Posterior cingulate gyrus (tissue), 11 donors: ENCODE measurements around the gene MAPT.

Experiments
- DNase-seq, 10 donors: peaks; one replicate each; pipeline versions ENCODE4 v3.0.0 to v3.0.0-alpha.2; 2020 to 2021; ENCODE audit warnings: mixed read lengths in 3 of 10
- intact Hi-C: fragments of 100-400 bp; cut with DNase I; formaldehyde crosslinking; loops from one replicate; pipeline ENCODE4 v1.15.1; 2023

The MAPT gene

DNA sequence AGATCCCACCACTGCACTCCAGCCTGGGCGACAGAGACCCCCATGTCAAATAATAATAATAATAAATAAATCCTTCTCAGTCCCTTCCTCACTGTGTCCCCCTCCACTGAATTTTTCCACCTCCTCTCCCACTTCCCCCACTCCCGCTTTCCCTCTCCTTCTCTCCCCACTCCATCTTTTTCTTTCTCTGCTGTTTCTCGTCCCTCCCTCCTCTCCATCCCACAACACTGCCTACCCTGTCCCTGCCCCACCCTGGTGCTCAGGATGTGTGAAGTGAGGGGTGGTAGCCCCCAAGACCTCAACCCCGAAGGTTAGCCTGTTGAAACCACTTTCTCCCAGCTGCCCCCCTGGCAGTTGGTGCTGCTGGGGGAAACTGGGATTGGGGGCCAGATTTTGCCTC, 70.3 kb downstream of the MAPT start:
- no peak for DNase-seq
- intact Hi-C loops, result no loop called here

DNA sequence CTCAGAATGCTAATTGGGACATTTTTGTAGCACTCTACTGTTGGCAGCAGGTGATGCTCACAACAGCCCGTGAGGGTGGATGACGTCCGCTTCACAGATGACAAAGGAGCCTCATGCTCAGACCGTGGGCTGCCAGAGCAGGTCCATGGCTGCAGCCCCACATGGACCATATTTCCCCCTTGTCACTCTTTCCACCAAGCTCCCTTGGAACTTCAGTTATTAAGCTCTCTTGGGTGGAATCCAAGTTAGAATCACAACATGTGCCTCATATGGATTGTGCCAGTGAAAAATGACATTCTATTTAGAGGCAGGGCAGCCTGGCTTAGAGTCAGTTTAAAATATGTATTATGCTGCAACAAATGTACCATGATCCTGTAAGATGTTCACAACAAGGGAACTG, 71.5 kb downstream of the MAPT start:
- intact Hi-C loops, result no loop called here

DNA sequence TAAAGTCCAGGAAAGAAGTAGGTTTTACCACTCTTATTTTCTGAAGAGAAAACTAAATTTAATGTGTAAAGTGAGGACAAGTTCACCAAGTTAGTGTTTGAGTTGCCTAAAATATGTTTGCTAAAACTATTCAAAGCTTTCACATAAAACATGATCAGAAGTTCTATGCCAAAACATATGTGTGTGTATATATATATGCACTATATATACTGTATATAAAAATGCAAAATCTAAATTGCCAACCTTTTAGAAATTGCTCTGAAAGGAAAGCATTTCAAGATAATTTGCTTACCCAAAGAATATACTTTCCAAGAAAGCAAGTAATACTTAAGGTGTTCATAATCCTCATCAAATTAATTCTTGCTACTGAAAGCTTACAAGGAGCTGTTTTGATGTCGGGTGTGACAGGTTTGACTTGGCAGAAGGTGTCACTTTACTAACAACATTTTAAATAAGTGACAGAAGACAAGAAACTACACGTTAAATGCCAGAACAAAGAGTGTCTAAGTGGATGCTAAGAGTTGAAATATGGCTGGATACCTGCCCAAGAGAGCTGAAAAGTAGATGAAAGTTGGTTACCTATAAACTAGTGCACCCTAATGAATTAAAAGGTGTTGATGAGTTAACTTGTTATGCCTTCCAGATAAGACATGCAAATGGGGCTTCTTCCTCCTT, 72.4 kb downstream of the MAPT start:
- no peak for DNase-seq
- intact Hi-C loops, result no loop called here

More for the DNA sequence above, 71.5 kb downstream of the MAPT start:
- DNase-seq, result peak in 3 of 10 donors; percentile 32 to 84 (median 79)

- DNase-seq, result peak in 2 of 10 donors; percentile 12 to 23
- intact Hi-C loops, result no loop called here
Measured at GRCh38 chr17:45967378-45967777, 73.0 kb downstream of the MAPT start.

GRCh38 chr17:45968732-45969131, 74.4 kb downstream of the MAPT start:
- peak in 1 of 10 donors; percentile 27 for DNase-seq
- intact Hi-C loops, result no loop called here

DNA sequence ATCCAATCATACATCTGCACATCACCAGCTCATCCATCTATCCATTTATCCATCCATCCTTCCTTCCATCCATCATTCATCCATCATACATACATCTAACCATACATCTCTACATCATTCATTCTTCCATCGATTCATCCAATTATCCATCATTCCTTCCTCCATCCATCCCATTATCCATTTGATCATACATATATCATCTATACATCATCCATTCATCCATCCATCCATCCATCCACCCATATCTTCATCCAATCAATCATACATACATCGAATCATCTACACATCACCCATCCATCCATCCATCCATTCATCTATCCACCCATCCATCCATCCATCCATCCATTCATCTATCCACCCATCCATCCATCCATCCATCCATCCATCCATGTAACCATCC, 75.4 kb downstream of the MAPT start:
- DNase-seq, result no peak
- intact Hi-C loops, result no loop called here

DNA sequence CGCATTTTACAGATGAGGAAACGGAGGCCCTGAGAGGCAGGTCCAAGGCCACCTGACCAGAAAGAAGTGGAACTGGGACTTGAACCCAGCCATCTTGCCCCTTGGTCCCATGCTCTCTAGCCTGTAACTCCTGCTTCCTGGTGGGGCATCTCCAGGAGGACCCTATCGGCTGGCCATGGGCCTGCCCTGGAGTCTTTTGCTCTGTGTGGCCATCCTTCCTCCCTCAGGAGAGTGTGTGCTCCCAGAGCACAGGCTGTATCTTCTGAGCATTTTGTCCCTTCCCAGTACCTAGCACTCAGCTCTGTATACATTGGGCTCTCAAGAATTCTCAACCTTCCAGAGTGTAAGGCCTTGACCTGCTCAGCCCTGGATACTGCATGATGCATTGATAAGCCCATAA, 76.3 kb downstream of the MAPT start:
- intact Hi-C loops, result no loop called here

DNA sequence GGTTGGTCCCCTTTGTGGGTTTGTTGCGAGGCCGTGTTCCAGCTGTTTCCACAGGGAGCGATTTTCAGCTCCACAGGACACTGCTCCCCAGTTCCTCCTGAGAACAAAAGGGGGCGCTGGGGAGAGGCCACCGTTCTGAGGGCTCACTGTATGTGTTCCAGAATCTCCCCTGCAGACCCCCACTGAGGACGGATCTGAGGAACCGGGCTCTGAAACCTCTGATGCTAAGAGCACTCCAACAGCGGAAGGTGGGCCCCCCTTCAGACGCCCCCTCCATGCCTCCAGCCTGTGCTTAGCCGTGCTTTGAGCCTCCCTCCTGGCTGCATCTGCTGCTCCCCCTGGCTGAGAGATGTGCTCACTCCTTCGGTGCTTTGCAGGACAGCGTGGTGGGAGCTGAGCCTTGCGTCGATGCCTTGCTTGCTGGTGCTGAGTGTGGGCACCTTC, 77.4 kb downstream of the MAPT start:
- DNase-seq, result peak in 2 of 10 donors; percentile 59 to 69
- intact Hi-C loops, result no loop called here

More for the DNA sequence above, 76.3 kb downstream of the MAPT start:
- DNase-seq, result peak in 1 of 10 donors; percentile 10

DNA sequence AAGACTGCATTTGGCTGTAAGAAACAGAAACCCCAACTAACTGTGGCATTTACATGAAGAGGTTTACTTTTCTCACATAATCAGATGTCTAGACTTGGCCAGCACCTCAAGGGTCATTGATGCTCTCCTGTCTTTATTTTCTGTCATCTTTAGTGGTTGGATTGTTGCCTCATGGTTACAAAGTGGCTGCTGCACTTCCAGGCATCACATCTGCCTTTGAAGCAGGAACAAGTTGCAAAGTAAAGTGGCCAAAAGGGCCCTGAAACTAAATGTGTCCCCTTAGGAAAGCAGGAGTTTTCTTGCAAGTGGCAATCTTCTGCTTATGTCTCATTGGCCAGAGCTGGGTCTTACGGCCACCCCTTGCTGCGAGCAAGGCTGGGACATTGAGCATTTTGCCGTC, 78.2 kb downstream of the MAPT start:
- peak in 1 of 10 donors; percentile 29 for DNase-seq
- intact Hi-C loops, result no loop called here

- intact Hi-C loops, result no loop called here
- peak in 2 of 10 donors; percentile 64 to 69 for DNase-seq
Measured at GRCh38 chr17:45973099-45973780, 78.9 kb downstream of the MAPT start.

- DNase-seq, result peak in 1 of 10 donors; percentile 75
- intact Hi-C loops, result no loop called here
Measured at GRCh38 chr17:45973946-45974859, 79.8 kb downstream of the MAPT start.

- DNase-seq, result peak in 1 of 10 donors; percentile 55
- intact Hi-C loops, result no loop called here
Measured at GRCh38 chr17:45974916-45975630, 80.7 kb downstream of the MAPT start.

DNA sequence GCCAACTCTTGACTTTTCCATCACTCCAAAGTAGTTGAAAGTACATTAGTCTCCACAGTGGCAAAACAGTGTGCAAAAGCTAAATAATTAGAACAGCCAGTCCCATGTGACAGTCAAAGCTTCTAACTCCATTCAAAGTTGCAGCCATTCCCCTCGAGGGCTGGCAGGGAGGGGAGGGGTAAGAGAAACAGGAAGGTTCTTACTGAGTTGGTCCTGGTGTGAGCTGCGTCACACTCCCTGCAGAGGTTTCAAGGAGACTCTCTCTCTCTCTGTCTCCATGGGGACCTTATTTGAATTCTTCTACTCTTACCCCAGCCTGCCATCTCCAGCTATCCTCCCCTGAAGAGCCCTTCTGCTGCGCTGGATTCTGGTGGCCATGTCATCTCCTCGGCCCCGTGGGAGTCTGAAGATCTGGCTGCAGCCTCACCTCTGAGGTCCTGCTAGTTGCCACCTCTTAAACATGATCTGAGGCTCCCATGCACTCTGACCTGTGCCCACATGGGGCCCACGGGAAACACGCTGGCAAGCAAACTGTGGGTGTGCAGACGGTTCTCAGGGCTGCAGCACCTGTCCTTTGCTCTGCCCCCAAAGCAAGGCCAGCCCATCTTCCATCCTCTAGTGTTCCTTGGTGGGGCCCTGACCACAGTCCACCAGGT, 81.4 kb downstream of the MAPT start:
- peak in 1 of 10 donors; percentile 39 for DNase-seq
- intact Hi-C loops, result no loop called here

GRCh38 chr17:45976391-45976754, 82.0 kb downstream of the MAPT start:
- peak in 2 of 10 donors; percentile 48 to 50 for DNase-seq
- intact Hi-C loops, result no loop called here

DNA sequence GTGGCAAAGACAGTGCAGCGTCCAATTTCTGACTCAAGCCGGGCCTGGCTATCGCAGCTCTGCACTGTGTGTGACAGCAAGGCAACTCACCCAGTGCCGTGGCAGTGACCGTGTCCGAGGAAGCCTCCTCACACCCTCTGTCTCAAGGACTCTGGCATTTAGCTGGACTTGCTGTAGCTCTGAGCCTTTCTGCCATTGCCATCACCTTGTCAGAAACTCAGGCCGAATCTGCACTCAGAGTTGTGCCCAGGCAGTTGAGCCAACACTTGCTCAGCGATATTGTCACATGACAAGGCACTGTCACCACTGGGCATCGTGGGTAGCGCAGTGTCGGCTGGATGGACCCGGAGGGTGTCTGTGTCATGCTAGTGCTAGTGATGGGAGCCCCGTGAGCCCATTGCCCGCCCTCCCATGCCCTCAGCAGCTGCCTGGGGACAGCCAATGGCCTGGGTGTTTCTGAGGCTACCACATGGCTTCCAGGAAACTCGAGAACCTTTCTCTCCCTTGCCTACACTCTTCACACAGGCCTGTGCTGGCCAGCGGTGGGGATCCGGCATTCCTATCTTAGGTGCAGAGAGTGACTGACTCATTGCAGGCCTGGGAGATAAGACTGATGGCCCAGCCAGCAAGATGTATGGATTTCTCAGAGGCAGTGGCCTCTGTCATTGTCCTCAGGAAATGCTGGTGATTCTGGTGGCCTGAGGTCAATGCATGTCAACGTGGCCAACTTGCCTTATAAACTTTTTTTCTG, 82.6 kb downstream of the MAPT start:
- DNase-seq, result peak in 2 of 10 donors; percentile 84 to 85
- intact Hi-C loops, result no loop called here

- intact Hi-C loops, result no loop called here
- peak in 2 of 10 donors; percentile 6 to 35 for DNase-seq
Measured at GRCh38 chr17:45977506-45977824, 83.1 kb downstream of the MAPT start.

DNA sequence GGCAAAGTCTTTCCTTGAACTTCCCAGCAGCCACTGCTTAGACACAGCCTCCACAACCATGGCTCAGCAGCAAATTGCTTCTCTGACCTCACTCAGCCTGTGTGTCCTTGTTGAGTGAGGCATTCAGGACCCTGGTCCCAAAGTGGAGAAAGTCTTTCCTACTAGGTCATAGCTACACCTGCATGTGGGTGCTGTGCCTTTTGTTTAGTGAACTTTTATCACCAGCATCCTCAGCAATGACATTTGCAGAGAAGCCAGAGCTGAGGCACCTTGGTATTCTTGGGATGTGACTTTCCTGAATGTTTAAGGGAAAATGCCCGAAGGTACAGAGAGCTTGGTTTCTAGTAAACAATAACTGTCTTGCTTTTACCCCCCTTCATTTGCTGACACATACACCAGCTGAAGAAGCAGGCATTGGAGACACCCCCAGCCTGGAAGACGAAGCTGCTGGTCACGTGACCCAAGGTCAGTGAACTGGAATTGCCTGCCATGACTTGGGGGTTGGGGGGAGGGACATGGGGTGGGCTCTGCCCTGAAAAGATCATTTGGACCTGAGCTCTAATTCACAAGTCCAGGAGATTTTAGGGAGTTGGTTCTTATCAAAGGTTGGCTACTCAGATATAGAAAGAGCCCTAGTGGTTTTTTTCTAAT, 83.7 kb downstream of the MAPT start:
- intact Hi-C loops, result no loop called here

DNA sequence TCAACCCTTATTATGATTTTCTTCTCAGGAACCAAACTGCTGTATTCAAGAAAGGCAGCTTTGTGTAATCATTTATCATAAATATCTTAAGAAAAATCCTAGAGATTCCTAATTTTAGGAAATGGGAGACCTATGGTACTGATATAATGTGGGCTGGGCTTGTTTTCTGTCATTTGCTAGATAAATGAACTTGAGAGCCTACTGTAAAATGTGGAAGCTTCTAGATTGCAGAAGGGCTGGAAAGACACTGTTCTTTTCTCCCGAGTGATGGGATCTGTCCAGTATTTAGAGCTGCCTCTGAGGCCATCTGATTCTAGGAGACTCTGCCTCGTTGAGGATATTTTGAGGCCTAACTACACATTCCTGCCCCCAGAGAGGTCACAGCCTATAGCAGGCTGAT, 84.8 kb downstream of the MAPT start:
- intact Hi-C loops, result no loop called here
- DNase-seq, result no peak

More for the DNA sequence above, 83.7 kb downstream of the MAPT start:
- DNase-seq, result peak in 1 of 10 donors; percentile 38

GRCh38 chr17:45980855-45981254, 86.5 kb downstream of the MAPT start:
- intact Hi-C loops, result no loop called here
- peak in 2 of 10 donors; percentile 64 to 67 for DNase-seq
